H9 (cell line): Measurements from ENCODE around the gene WAPL. TPM values are rescaled to one million over a fixed set of nuclear protein-coding genes. Genes with fewer than 3 reads are reported as not detected.
A peak's percentile ranks its signal among the peaks of the same experiment; 100 is the strongest.

Experiments
- DNase-seq: peaks from one replicate; pipeline ENCODE4 v3.0.0-alpha.2; 2017
- H2AFZ ChIP-seq: one replicate; pipeline ENCODE4 v1.6.1; 2013; ENCODE audit warnings: mild to moderate bottlenecking, low read length, control low read depth, moderate library complexity
- H2AK5ac ChIP-seq: 2 replicates; pipeline ENCODE4 v1.6.1; 2013; ENCODE audit warnings: low read length, control low read depth, mixed read lengths; ENCODE audit not compliant: insufficient read length
- H2BK120ac ChIP-seq: one replicate; pipeline ENCODE4 v1.6.1; 2013; ENCODE audit warnings: low read depth, mild to moderate bottlenecking, low read length, control low read depth, inconsistent platforms; ENCODE audit not compliant: poor library complexity, severe bottlenecking
- H2BK12ac ChIP-seq: 2 replicates; pipeline ENCODE4 v1.6.1; 2013; ENCODE audit warnings: low read length, control low read depth, mixed read lengths, low read depth; ENCODE audit not compliant: insufficient read length
- H2BK15ac ChIP-seq: 2 replicates; pipeline ENCODE4 v1.6.1; 2013; ENCODE audit warnings: low read depth, low read length, control low read depth
- H2BK20ac ChIP-seq: one replicate; pipeline ENCODE4 v1.6.1; 2013; ENCODE audit warnings: low read depth, mild to moderate bottlenecking, low read length, control low read depth, inconsistent platforms; ENCODE audit not compliant: poor library complexity, severe bottlenecking
- H2BK5ac ChIP-seq: 2 replicates; pipeline ENCODE4 v1.6.1; 2013; ENCODE audit warnings: low read length, control low read depth, mixed read lengths; ENCODE audit not compliant: insufficient read length
- H3K14ac ChIP-seq: 2 replicates; pipeline ENCODE4 v1.6.1; 2013; ENCODE audit warnings: low read length, control low read depth; ENCODE audit not compliant: insufficient read depth
- H3K18ac ChIP-seq: 2 replicates; pipeline ENCODE4 v1.6.1; 2013; ENCODE audit warnings: low read depth, mild to moderate bottlenecking, mixed read lengths, low read length, control low read depth; ENCODE audit not compliant: insufficient read length
- H3K23ac ChIP-seq: 2 replicates; pipeline ENCODE4 v1.6.1; 2013; ENCODE audit warnings: low read length, control low read depth, mixed read lengths, low read depth; ENCODE audit not compliant: insufficient read length
- H3K23me2 ChIP-seq: 2 replicates; pipeline ENCODE4 v1.6.1; 2013; ENCODE audit warnings: low read depth, mild to moderate bottlenecking, mixed read lengths, low read length, control low read depth; ENCODE audit not compliant: insufficient read length, poor library complexity, severe bottlenecking
- H3K27ac ChIP-seq: 2 replicates; pipeline ENCODE4 v1.5.1; 2013; ENCODE audit warnings: low read length, control low read depth, mixed read lengths, low read depth; ENCODE audit not compliant: insufficient read length
- H3K27me3 ChIP-seq: 2 replicates; pipeline ENCODE4 v1.6.1; 2013; ENCODE audit warnings: low read length, control low read depth, inconsistent platforms; ENCODE audit not compliant: insufficient read depth
- H3K4ac ChIP-seq: 2 replicates; pipeline ENCODE4 v1.6.1; 2013; ENCODE audit warnings: low read depth, mild to moderate bottlenecking, control low read depth, inconsistent platforms, low read length, moderate library complexity
- H3K4me1 ChIP-seq: 2 replicates; pipeline ENCODE4 v1.6.1; 2013; ENCODE audit warnings: low read length, control low read depth, inconsistent platforms; ENCODE audit not compliant: insufficient read depth
- H3K4me2 ChIP-seq: 2 replicates; pipeline ENCODE4 v1.6.1; 2013; ENCODE audit warnings: low read length, control low read depth, mixed read lengths; ENCODE audit not compliant: insufficient read length, insufficient read depth
- H3K56ac ChIP-seq: 2 replicates; pipeline ENCODE4 v1.6.1; 2013; ENCODE audit warnings: low read depth, mild to moderate bottlenecking, mixed read lengths, low read length, control low read depth; ENCODE audit not compliant: insufficient read length
- H3K79me1 ChIP-seq: 2 replicates; pipeline ENCODE4 v1.6.1; 2013; ENCODE audit warnings: low read depth, mild to moderate bottlenecking, moderate library complexity, low read length, control low read depth, inconsistent platforms; ENCODE audit not compliant: insufficient read depth, poor library complexity, severe bottlenecking
- H3K79me2 ChIP-seq: 2 replicates; pipeline ENCODE4 v1.6.1; 2013; ENCODE audit warnings: low read length, control low read depth, inconsistent platforms; ENCODE audit not compliant: insufficient read depth
- H3K9ac ChIP-seq: 2 replicates; pipeline ENCODE4 v1.6.1; 2013; ENCODE audit warnings: low read length, control low read depth, mixed read lengths; ENCODE audit not compliant: insufficient read length; ENCODE audit errors: extremely low read depth
- H3K9me3 ChIP-seq: one replicate; pipeline ENCODE4 v1.6.1; 2013; ENCODE audit warnings: low read depth, low read length, inconsistent platforms; ENCODE audit not compliant: control insufficient read depth
- H3T11ph ChIP-seq: one replicate; pipeline ENCODE4 v1.6.1; 2013; ENCODE audit warnings: mild to moderate bottlenecking, low read length, control low read depth, inconsistent platforms
- H4K20me1 ChIP-seq: one replicate; pipeline ENCODE4 v1.6.1; 2013; ENCODE audit not compliant: control insufficient read depth, insufficient read length, insufficient read depth
- H4K5ac ChIP-seq: 2 replicates; pipeline ENCODE4 v1.6.1; 2013; ENCODE audit warnings: low read depth, mild to moderate bottlenecking, mixed read lengths, low read length, control low read depth; ENCODE audit not compliant: insufficient read length
- H4K8ac ChIP-seq: replicated peaks from 2 replicates; pipeline ENCODE4 v1.6.1; 2013; ENCODE audit warnings: low read length, control low read depth, mixed read lengths, low read depth; ENCODE audit not compliant: insufficient read length
- H4K91ac ChIP-seq: 2 replicates; pipeline ENCODE4 v1.6.1; 2013; ENCODE audit warnings: low read depth, mild to moderate bottlenecking, moderate library complexity, mixed read lengths, low read length, control low read depth; ENCODE audit not compliant: insufficient read length
- H3K27ac Mint-ChIP-seq, 3 experiments: 2 replicates in 2 of 3; 3 replicates in 1 of 3; pipeline ENCODE4 v1.8.0; 2020 to 2021; ENCODE audit warnings: mixed read lengths in 3 of 3, mild to moderate bottlenecking in 1 of 3, moderate library complexity in 1 of 3
- H3K27me3 Mint-ChIP-seq: 2 replicates; pipeline ENCODE4 v1.8.0; 2021; ENCODE audit warnings: low read depth, mild to moderate bottlenecking, moderate library complexity, mixed read lengths
- H3K36me3 Mint-ChIP-seq, 3 experiments: 2 replicates in 2 of 3; 3 replicates in 1 of 3; pipeline ENCODE4 v1.8.0; 2020 to 2021; ENCODE audit warnings: low read depth in 3 of 3, mixed read lengths in 3 of 3; ENCODE audit not compliant: insufficient read depth in 1 of 3
- H3K4me1 Mint-ChIP-seq, 2 experiments: 2 replicates each; pipeline ENCODE4 v1.8.0; 2020; ENCODE audit warnings: mixed read lengths in 2 of 2
- H3K4me3 Mint-ChIP-seq, 2 experiments: 2 replicates in 1 of 2; 3 replicates in 1 of 2; pipeline ENCODE4 v1.8.0; 2020 to 2021; ENCODE audit warnings: mild to moderate bottlenecking in 2 of 2, mixed read lengths in 2 of 2, moderate library complexity in 1 of 2
- H3K9me3 Mint-ChIP-seq, 2 experiments: 2 replicates in 1 of 2; 3 replicates in 1 of 2; pipeline ENCODE4 v1.8.0; 2020; ENCODE audit warnings: mild to moderate bottlenecking in 2 of 2, mixed read lengths in 2 of 2, moderate library complexity in 1 of 2
- CTCF ChIP-seq: fragments of 200-600 bp; sonication (generic); conservative IDR thresholded peaks from 3 replicates; pipeline ENCODE4 v1.8.0; 2021; ENCODE audit warnings: antibody characterized with exemption, mild to moderate bottlenecking
- WGBS: extraction: QIAGEN DNeasy Blood & Tissue Kit; methylation state at CpG from one replicate; pipeline ENCODE4 v1.1.7; 2013; ENCODE audit warnings: missing lambda C conversion rate, low lambda C conversion rate, mixed read lengths; ENCODE audit not compliant: insufficient read length; ENCODE audit errors: extremely low coverage; 5-methylcytosine and 5-hydroxymethylcytosine counted together
- total RNA-seq: library from RNA; stranded (reverse); gene quantifications from 2 replicates; pipeline ENCODE4 v1.2.1, GENCODE V29; 2021

WAPL gene
- total RNA-seq, 1 experiment from 2014 or later: 61.4 TPM

- H4K8ac ChIP-seq: no peak overlapping the region
- no peaks in the 10 kb centered on the region for H4K20me1 ChIP-seq
- H3T11ph ChIP-seq: no peak overlapping the region
- no peak overlapping the region for H2AFZ ChIP-seq
- H3K27me3 ChIP-seq: no peaks in the 10 kb centered on the region
- no peak overlapping the region for H3K4me2 ChIP-seq
- H3K79me1 ChIP-seq: no peaks in the 10 kb centered on the region
- H3K27ac ChIP-seq: no peak overlapping the region
- Mint-ChIP-seq H3K27me3 (peaks cover 53% of the 10 kb centered on the region), H3K27ac (no peak overlapping the region), H3K4me1 (peaks cover 15 to 25% of the 10 kb centered on the region in 2 experiments), H3K9me3 (no peaks in the 10 kb centered on the region), H3K4me3 (no peak overlapping the region; a peak in 1 of 5 replicates), H3K36me3 (no peaks in the 10 kb centered on the region)
- DNase-seq: no peak
- no peak overlapping the region for H2AK5ac ChIP-seq
- H4K91ac ChIP-seq: no peak overlapping the region
- H2BK20ac ChIP-seq: no peak overlapping the region
- H3K9ac ChIP-seq: no peak overlapping the region
- H3K23ac ChIP-seq: no peak overlapping the region
- H4K5ac ChIP-seq: no peak overlapping the region
- no peak overlapping the region for H3K4ac ChIP-seq
- H3K79me2 ChIP-seq: no peaks in the 10 kb centered on the region
- no peaks in the 10 kb centered on the region for H3K4me1 ChIP-seq
- no peak overlapping the region for H2BK12ac ChIP-seq
- H2BK5ac ChIP-seq: no peak overlapping the region
- no peak overlapping the region for H2BK15ac ChIP-seq
- no peak overlapping the region for H3K14ac ChIP-seq
- no peak overlapping the region for H3K56ac ChIP-seq
- H3K18ac ChIP-seq: no peak overlapping the region
- WGBS: no CpG with 5 or more reads among the region's 7 CpGs
- H3K23me2 ChIP-seq: peaks cover 5% of the 10 kb centered on the region
- peak; percentile 31; the same call in 1 of the 3 replicates for TF ChIP-seq CTCF
- H2BK120ac ChIP-seq: no peak overlapping the region
- H3K9me3 ChIP-seq: no peaks in the 10 kb centered on the region
Measured at GRCh38 chr10:86387178-86387794, 134.3 kb downstream of the WAPL start.
